ENCODE results near the gene GLB1L3.
A peak's percentile ranks its signal among the peaks of the same experiment; 100 is the strongest.
"Not testable (repeated sequence)": the region's sequence is repeated elsewhere in the genome, so short reads cannot be mapped to it uniquely, and the experiment has no call there.

GLB1L3 gene

DNA sequence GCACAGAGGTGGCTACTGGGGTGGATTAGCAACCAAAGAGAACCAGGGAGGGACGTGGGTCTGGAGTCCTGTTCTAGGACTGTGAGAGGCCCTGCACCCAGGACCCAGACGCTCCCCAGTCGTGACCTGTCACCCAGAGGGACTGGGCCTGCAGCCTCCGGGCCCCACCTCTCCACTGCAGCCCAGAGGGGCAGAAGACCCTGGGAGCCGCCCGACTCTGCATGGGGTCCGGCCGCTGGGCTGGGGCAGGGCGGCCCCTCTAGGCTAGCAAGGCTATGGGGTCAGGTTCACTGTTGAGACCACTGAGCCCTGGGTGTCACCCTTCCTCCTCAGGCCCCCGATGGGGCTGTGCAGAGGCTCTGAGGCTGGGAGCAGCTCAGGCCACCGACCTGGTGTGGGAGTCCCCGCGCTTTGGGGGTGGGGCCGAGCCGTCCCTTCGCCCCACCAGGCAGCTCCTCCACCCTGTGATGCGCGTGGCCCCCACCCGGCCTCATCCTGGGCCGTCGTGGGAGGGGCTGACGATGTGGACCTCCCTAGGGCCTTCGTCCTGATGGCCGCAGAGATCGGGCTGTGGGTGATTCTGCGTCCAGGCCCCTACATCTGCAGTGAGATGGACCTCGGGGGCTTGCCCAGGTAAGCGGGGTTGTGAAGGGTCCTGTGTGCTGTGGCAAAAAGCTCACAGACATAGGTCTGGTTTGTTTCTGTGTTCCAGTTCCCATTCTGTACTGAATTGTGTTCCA, 68.5 kb downstream of the GLB1L3 start:
- DNase-seq (ENCODE audit: low read depth), result not testable (repeated sequence)

DNA sequence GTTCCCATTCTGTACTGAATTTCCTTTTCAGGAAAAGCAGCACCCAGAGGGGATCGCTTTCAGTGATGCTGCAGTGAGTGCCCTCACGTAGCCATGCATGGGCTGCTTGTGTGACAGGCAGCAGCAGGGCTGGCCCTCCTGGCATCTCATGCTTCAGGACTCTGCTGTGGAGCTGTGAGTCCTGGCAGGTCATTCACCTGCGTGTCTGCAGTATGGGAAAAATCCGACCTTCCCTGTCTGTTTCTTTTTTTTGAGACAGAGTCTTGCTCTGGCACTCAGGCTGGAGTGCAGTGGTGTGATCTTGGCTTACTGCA, 69.0 kb downstream of the GLB1L3 start:
- DNase-seq (ENCODE audit: low read depth), result no peak

DNA sequence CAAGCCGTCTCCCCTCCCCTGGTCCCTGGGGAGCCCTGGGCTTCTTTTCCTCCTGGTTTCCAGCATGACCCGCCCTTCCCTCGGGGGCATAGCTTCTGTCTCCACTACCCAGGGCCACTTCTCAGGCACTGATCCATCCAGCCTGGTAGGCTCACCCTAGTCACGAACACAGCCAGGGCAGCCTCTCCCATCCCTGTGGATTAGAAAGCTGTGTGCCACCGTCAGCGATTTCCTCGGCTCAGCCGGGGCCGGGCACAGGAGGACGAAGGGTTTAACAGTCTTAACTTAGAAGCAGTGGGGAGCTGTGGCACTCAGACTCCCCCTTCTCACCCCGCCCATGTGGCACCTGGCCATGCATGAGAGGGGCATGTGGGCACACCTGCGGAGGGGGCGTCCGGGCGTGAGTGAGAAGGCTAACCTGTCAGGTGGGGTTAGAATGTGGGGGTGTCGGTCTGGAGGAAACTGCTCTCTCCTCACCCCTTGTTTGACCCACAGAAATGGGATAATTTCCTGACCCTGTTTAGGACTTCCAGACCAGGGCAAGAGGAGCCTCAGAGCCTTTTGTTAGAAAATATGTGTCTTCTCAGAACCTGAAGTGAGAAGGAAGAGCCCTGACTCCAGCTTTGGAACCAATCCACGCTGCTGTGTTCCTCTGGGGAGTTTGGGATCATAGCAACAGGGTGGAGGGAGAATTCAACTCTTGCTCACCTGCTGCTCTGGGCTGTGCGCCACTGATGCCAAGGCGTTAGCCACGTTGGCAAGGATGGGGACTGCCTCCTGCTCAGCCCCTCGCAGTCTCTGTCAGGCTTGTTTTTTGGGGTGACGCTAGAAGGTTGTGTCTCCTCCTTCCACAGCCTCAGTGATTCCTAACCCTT, 70.2 kb downstream of the GLB1L3 start:
- no peak for DNase-seq (ENCODE audit: low read depth)

GRCh38 chr11:134346976-134347350, 70.8 kb downstream of the GLB1L3 start:
- DNase-seq (ENCODE audit: low read depth), result no peak

DNA sequence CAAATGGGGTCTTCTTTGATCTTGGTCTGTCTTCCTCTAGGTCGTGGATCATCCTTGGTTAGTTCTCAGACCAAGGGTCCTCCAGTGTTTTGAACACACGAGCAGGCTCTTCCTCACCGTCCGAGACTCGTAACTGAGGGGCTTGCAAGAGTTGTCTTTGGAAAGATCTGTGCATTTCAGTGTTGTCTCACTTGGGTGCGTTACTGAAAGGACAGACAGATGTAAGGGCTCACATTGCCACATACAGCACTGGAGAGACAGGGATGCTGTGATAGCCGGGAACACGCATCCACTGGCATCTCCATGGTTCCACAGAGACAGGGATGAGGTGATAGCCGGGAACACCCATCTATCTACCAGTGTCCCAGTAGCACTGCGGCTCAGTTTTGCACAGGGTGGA, 71.3 kb downstream of the GLB1L3 start:
- no peak for DNase-seq (ENCODE audit: low read depth)

DNA sequence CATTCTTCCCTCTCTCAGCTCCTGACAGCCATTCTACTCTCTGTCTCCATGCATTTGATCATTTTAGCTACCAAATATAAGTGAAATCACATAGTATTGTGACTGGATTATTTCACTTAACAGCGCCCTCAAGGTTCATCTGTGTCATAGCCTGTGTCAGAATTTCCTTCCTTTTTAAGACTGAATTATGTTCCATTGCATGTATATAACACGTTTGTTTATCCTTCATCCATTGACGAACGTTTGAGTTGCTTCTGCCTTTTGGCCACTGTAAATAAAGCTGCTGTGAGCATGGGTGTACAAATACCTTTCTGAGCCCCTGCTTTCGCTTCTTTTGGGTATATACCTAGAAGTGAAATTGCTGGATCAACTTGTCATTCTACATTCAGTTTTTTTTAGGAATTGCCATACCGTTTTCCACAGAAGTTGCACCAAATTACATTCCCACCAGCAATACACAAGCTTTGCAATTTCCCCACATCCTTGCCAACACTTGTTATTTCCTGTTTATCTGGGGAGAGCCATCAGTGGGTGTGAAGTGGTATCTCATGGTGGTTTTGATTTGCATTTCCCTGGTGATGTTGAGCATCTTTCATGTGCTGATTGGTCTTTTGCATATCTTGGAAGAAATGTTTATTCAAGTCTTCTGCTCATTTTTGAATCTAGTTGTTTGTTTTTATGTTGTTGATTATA, 73.1 kb downstream of the GLB1L3 start:
- DNase-seq (ENCODE audit: low read depth), result no peak

DNA sequence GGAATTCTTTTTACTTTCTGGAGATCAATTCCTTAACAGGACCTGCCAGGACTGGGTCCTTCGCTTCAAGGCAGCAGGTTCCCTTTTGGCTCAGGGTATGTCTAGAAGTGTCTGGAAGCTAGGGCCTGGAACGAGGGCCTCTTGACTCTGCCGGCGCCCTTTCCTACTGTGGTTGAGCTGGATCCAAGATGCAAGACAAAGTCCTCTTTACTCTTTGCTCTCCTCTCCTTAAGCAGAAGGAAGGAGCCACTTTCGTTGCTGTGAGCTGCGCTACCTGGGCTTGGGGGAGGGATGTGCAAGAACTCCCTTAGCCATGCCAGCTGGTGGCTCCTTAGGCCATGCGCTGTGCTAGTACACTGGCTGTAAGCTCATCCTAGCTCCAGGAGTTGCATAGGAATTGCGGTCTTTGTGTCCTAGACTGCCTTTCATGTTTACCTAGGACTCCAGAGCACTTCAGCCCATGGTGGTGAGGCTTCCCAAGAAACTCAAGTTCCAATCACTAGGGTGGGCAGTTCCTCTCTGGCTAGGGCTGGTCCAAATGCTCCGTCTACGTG, 73.7 kb downstream of the GLB1L3 start:
- no peak for DNase-seq (ENCODE audit: low read depth)

GRCh38 chr11:134350381-134350780, 74.2 kb downstream of the GLB1L3 start:
- DNase-seq (ENCODE audit: low read depth), result no peak

DNA sequence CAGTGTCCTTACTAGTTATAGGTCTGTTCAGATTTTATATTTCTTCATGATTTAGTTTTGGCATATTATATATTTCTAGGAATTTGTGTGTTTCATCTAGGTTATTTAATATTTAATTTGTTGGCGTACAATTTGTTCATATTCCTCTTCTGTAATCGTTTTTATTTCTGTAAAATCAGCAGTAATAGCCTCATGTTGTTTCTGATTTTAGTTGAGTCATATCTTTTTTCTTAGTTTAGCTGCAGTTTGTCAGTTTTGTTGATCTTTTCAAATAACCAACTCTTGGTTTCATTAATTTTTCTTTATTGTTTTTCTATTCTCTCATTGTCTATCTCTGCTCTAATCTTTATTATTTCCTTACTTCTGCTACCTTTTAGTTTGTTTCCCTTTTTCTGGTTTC, 75.9 kb downstream of the GLB1L3 start:
- no peak for DNase-seq (ENCODE audit: low read depth)

DNA sequence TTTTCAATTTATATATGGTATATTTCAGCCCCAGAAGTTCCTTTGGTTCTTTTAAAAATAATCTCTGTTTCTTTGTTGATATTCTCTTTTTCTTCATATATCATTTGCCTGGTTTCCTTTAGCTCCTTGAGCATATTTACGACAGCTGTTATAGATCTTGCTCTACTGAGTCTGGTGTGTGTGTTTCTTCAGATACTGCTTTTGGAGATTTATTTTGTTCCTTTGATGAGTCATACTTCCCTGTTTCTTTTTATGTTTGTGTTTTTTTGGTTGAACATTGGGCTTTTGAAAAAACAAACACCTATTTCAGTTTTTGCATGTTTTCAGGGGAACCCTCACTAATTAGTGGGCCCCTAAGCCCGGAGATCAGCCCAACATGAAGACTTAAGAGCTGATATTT, 79.0 kb downstream of the GLB1L3 start:
- DNase-seq (ENCODE audit: low read depth), result no peak

DNA sequence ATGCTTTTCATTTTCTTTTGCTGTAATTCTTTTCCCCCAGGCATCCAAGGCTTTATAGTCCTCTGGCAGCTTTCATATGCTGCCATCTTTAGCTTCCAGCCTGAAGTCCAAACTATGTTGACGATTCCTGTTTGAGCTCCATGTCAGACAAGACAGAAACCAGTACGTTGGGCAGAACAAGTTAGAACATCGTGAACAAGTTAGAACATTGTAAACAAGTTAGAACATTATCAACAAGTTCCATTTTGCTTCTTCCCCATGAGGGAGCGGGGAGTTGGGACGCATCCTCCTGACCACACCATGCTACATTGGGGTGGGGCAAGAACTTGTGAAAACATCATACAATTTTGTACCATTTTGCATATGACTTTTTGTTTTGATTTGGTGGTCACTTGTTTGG, 79.5 kb downstream of the GLB1L3 start:
- no peak for DNase-seq (ENCODE audit: low read depth)

DNA sequence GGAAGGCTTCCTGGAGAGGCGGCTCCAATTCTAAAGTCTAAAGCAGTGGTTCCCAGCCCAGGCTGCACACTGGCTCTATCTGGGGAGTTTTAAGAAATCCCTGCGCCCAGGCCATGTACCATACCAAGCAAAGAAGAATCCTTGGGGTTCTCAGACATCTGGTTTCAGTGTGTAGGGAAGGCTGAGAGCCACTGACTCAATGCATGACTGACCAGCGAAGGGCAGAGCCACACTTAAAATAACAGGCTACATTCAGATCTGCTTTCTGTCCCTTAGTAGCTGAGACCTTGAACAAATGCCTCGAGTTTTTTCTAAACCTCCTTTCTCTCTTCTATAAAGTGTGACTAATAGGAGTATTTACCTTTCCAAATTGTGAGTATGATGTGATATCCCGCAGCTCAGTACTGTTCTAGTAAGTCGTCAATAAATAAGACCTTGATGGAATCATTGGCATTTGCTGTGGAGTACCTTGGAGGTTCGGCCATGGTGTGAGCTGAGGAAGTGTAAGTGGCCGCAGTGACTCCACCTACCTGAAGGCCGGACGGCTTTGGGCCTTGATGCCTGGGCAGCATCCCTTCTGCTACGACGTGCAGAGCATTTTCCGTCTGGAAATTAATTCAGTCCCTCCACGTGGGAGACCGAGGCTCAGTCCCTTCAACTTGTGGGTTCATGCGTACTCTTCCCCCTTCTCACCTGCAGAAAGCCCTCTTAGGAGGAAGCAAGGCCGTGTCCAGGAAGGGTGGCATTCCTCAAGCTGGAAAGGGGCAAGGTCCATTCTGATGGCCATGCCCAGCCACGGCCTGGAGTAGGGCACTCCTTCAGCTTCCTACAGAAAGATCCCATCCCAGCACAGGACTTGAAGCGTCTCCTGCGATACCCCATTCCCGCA, 80.7 kb downstream of the GLB1L3 start:
- DNase-seq (ENCODE audit: low read depth), result no peak

DNA sequence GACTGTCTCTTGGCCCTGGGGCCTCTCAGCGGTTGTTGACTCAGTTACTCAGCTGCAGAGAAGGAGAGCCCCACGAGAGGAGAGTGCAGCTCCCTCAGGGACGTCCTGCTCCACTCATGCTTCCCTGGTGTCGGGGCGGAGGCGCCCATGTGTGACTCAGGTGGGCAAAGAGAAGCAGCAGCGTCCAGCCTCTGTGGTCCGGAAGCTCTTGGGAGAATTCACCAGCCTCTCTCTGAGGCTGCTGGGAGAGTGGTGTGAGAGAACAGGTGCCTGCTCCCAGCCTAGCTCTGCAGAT, 81.3 kb downstream of the GLB1L3 start:
- DNase-seq (ENCODE audit: low read depth), result no peak

DNA sequence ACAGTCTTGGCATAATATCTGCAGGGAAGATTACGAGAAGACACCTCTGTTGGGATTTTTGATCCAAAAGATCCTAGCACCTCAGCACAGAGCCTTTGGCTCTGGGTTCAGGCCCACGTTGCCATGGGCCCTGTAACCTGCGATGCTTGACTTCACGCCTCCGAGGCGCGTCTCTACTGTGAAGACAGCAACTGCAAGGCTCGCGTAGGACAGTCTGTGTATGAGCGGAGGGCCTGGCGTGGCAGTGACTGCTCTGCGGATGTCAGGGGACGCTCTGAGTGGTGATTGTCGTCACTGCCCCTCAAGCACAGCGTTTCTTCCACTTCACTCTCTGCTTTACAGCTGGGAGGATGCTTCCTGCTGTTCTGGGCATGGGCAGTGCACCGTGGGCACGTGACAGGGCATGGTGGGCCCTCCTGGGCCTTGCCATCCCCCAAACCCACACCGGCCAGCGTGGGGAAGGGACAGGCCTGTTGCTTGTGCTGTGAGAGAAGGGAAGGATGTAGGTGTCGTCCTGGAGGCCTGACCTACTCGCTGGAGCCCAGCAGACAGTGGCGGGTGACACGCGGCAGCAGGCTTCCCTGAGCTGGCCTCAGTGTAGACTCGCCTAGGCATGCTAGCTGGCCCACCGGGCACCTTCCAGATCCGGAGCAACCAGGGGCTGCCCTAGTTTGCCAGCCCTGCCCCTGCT, 82.1 kb downstream of the GLB1L3 start:
- no peak for DNase-seq (ENCODE audit: low read depth)

DNA sequence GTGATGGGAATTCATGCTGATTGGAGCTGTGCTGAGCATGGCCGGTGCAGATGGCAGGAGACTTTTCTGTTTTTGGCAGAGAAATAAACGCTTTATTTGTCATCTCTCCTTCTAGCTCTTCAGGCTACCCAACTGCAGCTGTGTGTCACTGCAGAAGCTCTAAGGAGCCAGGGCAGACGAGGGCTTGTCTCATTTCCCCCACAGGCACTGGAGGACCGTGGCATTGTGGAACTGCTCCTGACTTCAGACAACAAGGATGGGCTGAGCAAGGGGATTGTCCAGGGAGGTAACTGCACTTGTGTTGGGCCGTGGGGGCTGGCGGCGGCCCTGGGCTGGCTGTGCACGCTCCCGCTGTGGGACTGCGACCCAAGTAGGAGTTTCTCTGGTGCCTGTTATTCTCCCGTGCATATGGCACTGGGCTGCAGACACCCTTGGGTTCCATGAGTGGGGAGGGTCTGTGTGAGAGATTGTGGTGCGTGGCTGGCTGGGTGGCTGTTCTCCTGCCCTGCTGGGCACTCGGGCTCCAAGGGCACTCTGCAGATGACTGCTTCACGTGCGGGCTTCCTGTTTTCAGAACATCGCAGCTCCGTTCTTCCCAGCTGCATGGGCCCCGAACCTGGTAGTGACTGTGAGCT, 82.8 kb downstream of the GLB1L3 start:
- no peak for DNase-seq (ENCODE audit: low read depth)

DNA sequence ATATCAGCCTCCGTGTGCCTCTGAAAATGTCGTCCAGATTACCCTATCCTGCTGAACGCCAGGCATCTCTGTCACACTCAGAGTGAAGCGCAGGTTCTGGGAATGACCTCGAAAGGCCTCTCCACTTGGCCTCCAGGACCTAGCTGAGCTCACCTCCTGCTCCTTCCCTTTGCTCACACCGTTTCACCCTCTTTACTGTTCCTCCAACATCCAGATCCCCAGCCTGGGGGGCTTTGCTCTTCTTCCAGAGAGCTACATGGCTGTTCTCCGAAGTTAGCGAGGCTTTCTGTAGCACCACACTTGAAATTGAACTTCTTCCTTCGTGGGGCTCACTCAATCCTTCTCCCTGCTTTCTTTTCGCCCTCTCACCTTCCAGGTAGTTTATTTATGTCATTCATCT, 83.5 kb downstream of the GLB1L3 start:
- no peak for DNase-seq (ENCODE audit: low read depth)

GRCh38 chr11:134360050-134360835, 84.1 kb downstream of the GLB1L3 start:
- peak; percentile 48 for DNase-seq (ENCODE audit: low read depth)

GRCh38 chr11:134361661-134362060, 85.5 kb downstream of the GLB1L3 start:
- no peak for DNase-seq (ENCODE audit: low read depth)

DNA sequence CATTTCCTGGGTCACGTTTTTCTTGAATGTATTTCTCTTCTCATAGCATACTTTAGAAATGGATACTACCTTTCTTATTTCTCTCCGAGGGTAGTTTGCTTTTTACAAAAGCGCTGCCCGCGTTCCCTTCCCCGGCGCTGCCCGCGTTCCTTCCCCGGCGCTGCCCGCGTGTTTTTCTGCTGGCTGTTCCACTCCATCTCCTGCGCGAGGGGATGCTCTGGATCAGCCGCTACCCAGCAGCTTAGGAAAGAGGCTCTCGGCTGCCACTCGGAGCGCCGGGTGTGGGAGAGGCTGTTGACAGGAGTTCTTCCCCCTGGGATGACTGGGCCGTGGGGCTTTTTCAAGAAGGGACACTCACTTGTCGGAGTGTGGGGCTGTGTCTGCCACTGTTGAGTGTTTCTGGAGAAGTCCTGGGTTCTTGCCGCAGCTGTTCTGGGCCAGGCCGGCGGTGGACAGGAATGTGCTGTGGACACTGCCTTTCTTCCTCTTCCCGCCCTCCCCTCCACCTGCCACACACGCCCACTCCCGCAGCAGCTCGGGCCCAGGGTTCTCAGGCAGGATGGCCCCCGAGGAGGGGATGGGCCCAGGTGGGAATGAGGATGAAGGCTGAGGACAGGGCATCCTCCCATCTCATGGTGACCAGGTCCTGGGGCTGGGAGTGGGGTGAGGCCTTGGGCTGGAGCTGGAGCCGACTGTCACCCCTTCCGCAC, 86.2 kb downstream of the GLB1L3 start:
- DNase-seq (ENCODE audit: low read depth), result no peak
